PC-9 (cell line): ENCODE results near the gene CSN3. TPM values are rescaled to one million over a fixed set of nuclear protein-coding genes. Genes with fewer than 3 reads are reported as not detected.
"Not testable (repeated sequence)": the region's sequence is repeated elsewhere in the genome, so short reads cannot be mapped to it uniquely, and the experiment has no call there.

Experiments used
- BruUV-seq: library from RNA; stranded (reverse); fragments of 400-500 nt; replicated peaks from 2 replicates; lab custom pipeline; 2021; lab: Mats Ljungman, UMichigan
- CTCF ChIA-PET: fragments of 300-600 bp; sonication (Branson Sonifier 250); formaldehyde crosslinking; loops from one replicate; lab custom pipeline; 2022; ENCODE audit warnings: antibody characterized with exemption; lab: Charles Lee
- POLR2A ChIA-PET: fragments of 300-600 bp; sonication (Branson Sonifier 250); formaldehyde crosslinking; loops from one replicate; lab custom pipeline; 2022; ENCODE audit warnings: antibody characterized with exemption; ENCODE audit not compliant: unreplicated experiment; lab: Charles Lee
- DNase-seq, 2 experiments: peaks; one replicate each; pipeline versions ENCODE4 v3.0.0 to v3.0.0-alpha.2; 2015 to 2022; ENCODE audit warnings: mixed read lengths in 1 of 2
- H2AFZ ChIP-seq: fragments of 200-600 bp; sonication (generic); 2 replicates; pipeline ENCODE4 v1.8.1; 2017; ENCODE audit warnings: antibody characterized with exemption
- H3F3A ChIP-seq: fragments of 200-600 bp; sonication (generic); 2 replicates; pipeline ENCODE4 v1.8.1; 2017; ENCODE audit warnings: antibody characterized with exemption, mild to moderate bottlenecking, low read depth; ENCODE audit not compliant: insufficient read depth
- H3K27ac ChIP-seq: fragments of 200-600 bp; sonication (generic); 2 replicates; pipeline ENCODE4 v1.6.1; 2016; ENCODE audit warnings: mixed run types
- H3K27me3 ChIP-seq: fragments of 200-600 bp; sonication (generic); 2 replicates; pipeline ENCODE4 v1.6.1; 2016; ENCODE audit warnings: low read depth, mixed run types; ENCODE audit not compliant: insufficient read depth
- H3K36me3 ChIP-seq: fragments of 200-600 bp; sonication (generic); 2 replicates; pipeline ENCODE4 v1.6.1; 2016; ENCODE audit warnings: low read depth, mixed run types
- H3K4me1 ChIP-seq: fragments of 200-600 bp; sonication (generic); replicated peaks from 2 replicates; pipeline ENCODE4 v1.6.1; 2016; ENCODE audit warnings: mixed run types; ENCODE audit not compliant: insufficient read depth
- H3K4me2 ChIP-seq: fragments of 200-600 bp; sonication (generic); 2 replicates; pipeline ENCODE4 v1.6.1; 2017; ENCODE audit warnings: mixed run types
- H3K4me3 ChIP-seq: fragments of 200-600 bp; sonication (generic); 2 replicates; pipeline ENCODE4 v1.6.1; 2016; ENCODE audit warnings: mixed run types
- H3K79me2 ChIP-seq: fragments of 200-600 bp; sonication (generic); 2 replicates; pipeline ENCODE4 v1.6.1; 2017; ENCODE audit warnings: low read depth, mixed run types
- H3K9me2 ChIP-seq: fragments of 200-600 bp; sonication (generic); 2 replicates; pipeline ENCODE4 v1.8.1; 2017; ENCODE audit warnings: mild to moderate bottlenecking; ENCODE audit not compliant: insufficient read depth
- H3K9me3 ChIP-seq: fragments of 200-600 bp; sonication (generic); 2 replicates; pipeline ENCODE4 v1.8.1; 2016; ENCODE audit warnings: low read depth; ENCODE audit not compliant: insufficient read depth
- H4K20me1 ChIP-seq: fragments of 200-600 bp; sonication (generic); 2 replicates; pipeline ENCODE4 v1.8.1; 2017; ENCODE audit not compliant: insufficient read depth
- CTCF ChIP-seq: fragments of 200-600 bp; sonication (generic); conservative IDR thresholded peaks from 2 replicates; pipeline ENCODE4 v1.6.1; 2017; ENCODE audit warnings: mixed run types, antibody characterized with exemption, mild to moderate bottlenecking, moderate library complexity
- EZH2 ChIP-seq: fragments of 200-600 bp; sonication (generic); IDR thresholded peaks from 2 replicates; pipeline ENCODE4 v1.8.0; 2017; ENCODE audit warnings: antibody characterized with exemption, low read depth
- intact Hi-C: fragments of 100-400 bp; cut with micrococcal nuclease; formaldehyde crosslinking; loops from one replicate; pipeline ENCODE4 v1.10.0; 2022; ENCODE audit not compliant: unreplicated experiment
- total RNA-seq: library from RNA; stranded (reverse); gene quantifications from 2 replicates; pipeline ENCODE4 v1.2.3, GENCODE V29; 2021

The CSN3 gene
- total RNA-seq, 1 experiment from 2014 or later: not detected

DNA sequence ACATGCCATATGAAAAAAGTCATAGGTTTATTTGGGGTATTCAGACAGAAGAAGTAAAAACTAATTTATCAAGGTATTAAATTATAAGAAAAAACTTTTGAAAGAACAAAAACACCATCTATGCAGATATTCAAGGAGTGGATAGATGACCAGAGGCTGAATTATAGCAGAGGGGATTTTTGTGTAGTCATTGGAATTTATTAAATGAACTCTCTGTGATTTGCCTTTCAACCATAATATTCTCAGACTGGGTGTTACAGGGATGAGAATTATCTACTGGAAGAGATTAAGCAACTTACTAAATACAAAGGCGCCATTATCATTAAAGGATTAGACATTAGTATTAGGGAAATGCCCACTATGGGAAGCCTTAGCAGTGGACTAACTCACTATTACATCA, 25.8 kb upstream of the CSN3 start:
- BruUV-seq, H3K4me2 ChIP-seq, H3K27me3 ChIP-seq, H4K20me1 ChIP-seq, H3K27ac ChIP-seq, H2AFZ ChIP-seq, H3K4me1 ChIP-seq, H3K79me2 ChIP-seq, CTCF ChIA-PET, DNase-seq, POLR2A ChIA-PET, H3F3A ChIP-seq, H3K9me2 ChIP-seq, H3K36me3 ChIP-seq, H3K9me3 ChIP-seq, H3K4me3 ChIP-seq, intact Hi-C loops: not testable (repeated sequence)

- H2AFZ ChIP-seq, H3K79me2 ChIP-seq, POLR2A ChIA-PET, H3K36me3 ChIP-seq, H3K9me3 ChIP-seq, DNase-seq, H3K27ac ChIP-seq, H3K27me3 ChIP-seq, H3F3A ChIP-seq, BruUV-seq, intact Hi-C loops, H3K9me2 ChIP-seq, H3K4me1 ChIP-seq, H4K20me1 ChIP-seq, H3K4me3 ChIP-seq, H3K4me2 ChIP-seq, CTCF ChIA-PET: not testable (repeated sequence)
Observed at GRCh38 chr4:70221389-70221788, 21.0 kb upstream of the CSN3 start.

- H3K36me3 ChIP-seq, intact Hi-C loops, H3K27me3 ChIP-seq, POLR2A ChIA-PET, H3K4me3 ChIP-seq, H3K4me1 ChIP-seq, H4K20me1 ChIP-seq, H3K9me3 ChIP-seq, H3K27ac ChIP-seq, H3K9me2 ChIP-seq, H3K79me2 ChIP-seq, BruUV-seq, H2AFZ ChIP-seq, DNase-seq, H3F3A ChIP-seq, H3K4me2 ChIP-seq, CTCF ChIA-PET: not testable (repeated sequence)
Observed at GRCh38 chr4:70221818-70222217, 20.6 kb upstream of the CSN3 start.

DNA sequence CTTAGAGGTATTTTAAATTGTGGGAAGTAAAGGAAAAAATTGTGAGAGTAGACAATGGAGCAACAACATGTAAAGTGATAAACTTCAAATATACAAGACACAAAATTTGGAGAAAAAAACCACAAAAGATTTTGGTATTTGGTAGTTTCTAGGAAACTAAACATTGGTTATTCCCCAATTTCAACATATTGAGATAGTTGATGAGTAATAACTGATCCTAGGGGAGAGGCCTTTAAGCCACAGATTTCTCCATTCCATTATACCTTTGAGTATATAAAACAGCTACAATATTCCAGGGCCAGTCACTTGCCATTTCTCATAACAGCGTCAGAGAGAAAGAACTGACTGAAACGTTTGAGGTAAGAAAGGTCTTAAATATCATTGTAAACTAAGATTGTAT, 16.6 kb upstream of the CSN3 start, which contains the start of gene FDCSP:
FDCSP (plus strand) TSS at position 301 of the 400 bp plus-strand sequence. CDS start 5,071 bp downstream, outside the sequence.
- no peak for DNase-seq
- CTCF ChIA-PET: no interaction called here
- no TSS peak for BruUV-seq
- Histone ChIP-seq H3K4me2 (no peak within 1 kb of the TSS), H3K9me3 (no peaks in the 10 kb centered on the region), H2AFZ (no peak within 1 kb of the TSS), H3K27me3 (no peaks in the 10 kb centered on the region), H3K79me2 (no peaks in the 10 kb centered on the region), H3K27ac (no peak within 1 kb of the TSS), H3K4me1 (no peaks in the 10 kb centered on the region), H3F3A (no peaks in the 10 kb centered on the region), H3K9me2 (no peaks in the 10 kb centered on the region), H3K4me3 (no peak within 1 kb of the TSS), H4K20me1 (no peaks in the 10 kb centered on the region), H3K36me3 (no peaks in the 10 kb centered on the region)
- intact Hi-C loops: no loop called here
- no peak for TF ChIP-seq CTCF
- TF ChIP-seq EZH2: no peak
- POLR2A ChIA-PET: no interaction called here
